Measurements from ENCODE around the gene CD44. TPM values are rescaled to one million over a fixed set of nuclear protein-coding genes. Genes with fewer than 3 reads are reported as not detected.

Gene CD44
- total and polyA plus RNA-seq, 10 donors, result 60.9 to 521 (median 317) TPM

- TF ChIP-seq POLR2AphosphoS5 (IDR thresholded peaks at IDR 0.05) (no peak), POLR2A (IDR thresholded peaks at IDR 0.05) (no peak), CTCF (IDR thresholded peaks at IDR 0.05 in 8 of 11, conservative IDR thresholded peaks at IDR 0.05 in 3 of 11) (no peak)
- Histone ChIP-seq H3K27ac (peak overlapping the region; percentile 69 to 96 (median 86)), H3K27me3 (replicated peaks in 1 of 7) (no peaks in the 10 kb centered on the region), H3K4me1 (peaks cover 68 to 100% (median 97%) of the 10 kb centered on the region in 6 donors), H3K36me3 (peaks cover 0 to 21% (median 0%) of the 10 kb centered on the region in 6 donors), H3K4me3 (peak overlapping the region in 1 of 8 donors; percentile 29), H3K9me3 (no peaks in the 10 kb centered on the region)
- intact Hi-C loops (cut with DNase I; ENCODE audit: low total_unique reads), result no loop called here
- no peak for DNase-seq
- 67 to 78% (median 76%) methylated on average over 2 of the region's 2 CpGs for WGBS, 5 donors
These were observed 24.2 kb downstream of the CD44 start for GRCh38 chr11:35163209-35163608.

- TF ChIP-seq CTCF (IDR thresholded peaks at IDR 0.05 in 8 of 11, conservative IDR thresholded peaks at IDR 0.05 in 3 of 11) (peak in 10 of 11 experiments; percentile 18 to 60 (median 54)), POLR2AphosphoS5 (IDR thresholded peaks at IDR 0.05) (no peak)
- Histone ChIP-seq H3K4me1 (peaks cover 69 to 100% (median 97%) of the 10 kb centered on the region in 6 donors), H3K9me3 (no peaks in the 10 kb centered on the region), H3K27ac (peak overlapping the region; percentile 69 to 96 (median 86)), H3K36me3 (peaks cover 0 to 15% (median 0%) of the 10 kb centered on the region in 6 donors), H3K27me3 (replicated peaks in 1 of 7) (no peaks in the 10 kb centered on the region), H3K4me3 (peak overlapping the region in 1 of 8 donors; percentile 29)
- DNase-seq, result no peak
- 42 to 60% (median 56%) methylated on average over 3 of the region's 3 CpGs for WGBS, 5 donors
- intact Hi-C loops (cut with DNase I; ENCODE audit: low total_unique reads), result no loop called here
These were observed 24.9 kb downstream of the CD44 start for GRCh38 chr11:35163702-35164496.

DNA sequence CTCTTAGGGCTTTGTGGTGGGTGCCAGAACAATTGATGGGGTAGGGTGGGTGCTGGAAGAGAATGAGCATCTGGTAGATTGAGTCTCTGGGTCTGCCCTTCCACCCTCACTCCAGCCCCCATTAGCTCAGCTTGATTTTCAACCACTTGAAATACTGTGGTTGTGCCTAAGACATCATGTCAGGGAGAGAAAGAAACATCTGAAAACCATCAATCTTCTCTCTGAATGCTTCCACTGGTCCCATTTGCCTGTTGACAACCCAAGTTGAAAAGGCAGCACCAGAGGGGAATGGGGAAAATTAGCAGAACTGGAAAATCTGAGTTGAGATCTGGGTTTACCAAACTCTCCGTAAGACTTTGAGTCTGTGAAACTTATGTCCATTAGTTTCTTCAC, 26.1 kb downstream of the CD44 start:
- H3K27ac ChIP-seq, result peak overlapping the region; percentile 69 to 96 (median 86)
- peaks cover 0 to 6% (median 0%) of the 10 kb centered on the region in 6 donors for H3K36me3 ChIP-seq

More for the DNA sequence above, 26.1 kb downstream of the CD44 start:
- H3K4me1 ChIP-seq, result peaks cover 65 to 100% (median 97%) of the 10 kb centered on the region in 6 donors
- 57 to 90% (median 78%) methylated on average over 1 of the region's 1 CpG for WGBS, 5 donors
- TF ChIP-seq CTCF (IDR thresholded peaks at IDR 0.05 in 8 of 11, conservative IDR thresholded peaks at IDR 0.05 in 3 of 11), result no peak
- no peak for TF ChIP-seq POLR2AphosphoS5 (IDR thresholded peaks at IDR 0.05)
- TF ChIP-seq POLR2A (IDR thresholded peaks at IDR 0.05), result no peak
- DNase-seq, result no peak
- no peaks in the 10 kb centered on the region for H3K9me3 ChIP-seq
- H3K27me3 ChIP-seq (replicated peaks in 1 of 7), result no peaks in the 10 kb centered on the region
- peak overlapping the region in 1 of 8 donors; percentile 49 for H3K4me3 ChIP-seq
- intact Hi-C loops (cut with DNase I; ENCODE audit: low total_unique reads), result no loop called here
